ENCODE measurements around the gene FAM53A.

Gene FAM53A

GRCh38 chr4:1629699-1630083, 54.4 kb downstream of the FAM53A start (continued):
- no peak for TF ChIP-seq GLIS2 (tag by site-specific recombination; IDR thresholded peaks at IDR 0.05)
- no peak for TF ChIP-seq ZNF157 (tag by site-specific recombination; IDR thresholded peaks at IDR 0.05)
- TF ChIP-seq CTCF (tag by site-specific recombination; IDR thresholded peaks at IDR 0.05), result no peak
- TF ChIP-seq ZNF112 (tag by site-specific recombination; IDR thresholded peaks at IDR 0.05), result no peak
- TF ChIP-seq ZNF660 (tag by site-specific recombination; IDR thresholded peaks at IDR 0.05), result no peak
- TF ChIP-seq ZNF768 (tag by site-specific recombination; IDR thresholded peaks at IDR 0.05), result no peak
- no peak for TF ChIP-seq SALL2 (tag by site-specific recombination; IDR thresholded peaks at IDR 0.05; ENCODE audit: borderline replicate concordance)
- TF ChIP-seq ZNF302 (tag by site-specific recombination; IDR thresholded peaks at IDR 0.05; ENCODE audit: low read depth), result no peak
- TF ChIP-seq ZNF610 (tag by site-specific recombination; IDR thresholded peaks at IDR 0.05; ENCODE audit: borderline replicate concordance), result no peak
- no peak for TF ChIP-seq SP7 (tag by site-specific recombination; IDR thresholded peaks at IDR 0.05)

GRCh38 chr4:1628892-1629698, 55.0 kb downstream of the FAM53A start:
- POLR2A ChIA-PET, result interaction anchor here (0.6 kb wide), 1 partner anchor 385 kb away, joined by 4 read pairs; no protein-coding TSS in a partner anchor
- CTCF ChIA-PET, result interaction anchor here (0.5 to 1.6 kb wide), 19 partner anchors 9 to 554 kb away, joined by 3 to 5 read pairs (median 3); no protein-coding TSS in a partner anchor
- TF ChIP-seq ZBTB8A (tag by site-specific recombination; IDR thresholded peaks at IDR 0.05) (no peak), ZNF629 (tag by site-specific recombination; IDR thresholded peaks at IDR 0.05) (no peak), ZNF623 (tag by site-specific recombination; IDR thresholded peaks at IDR 0.05) (no peak), ZNF707 (tag by site-specific recombination; IDR thresholded peaks at IDR 0.05) (no peak), ZNF548 (tag by site-specific recombination; IDR thresholded peaks at IDR 0.05) (no peak), ZNF350 (tag by site-specific recombination; IDR thresholded peaks at IDR 0.05) (no peak), ZNF26 (tag by site-specific recombination; IDR thresholded peaks at IDR 0.05) (no peak), HOXC10 (CRISPR knock-in tag; IDR thresholded peaks at IDR 0.05) (no peak), ZNF19 (tag by site-specific recombination; IDR thresholded peaks at IDR 0.05; ENCODE audit: low read depth) (no peak), KLF9 (tag by site-specific recombination; IDR thresholded peaks at IDR 0.05; ENCODE audit: low read depth) (no peak), ZFP3 (tag by site-specific recombination; IDR thresholded peaks at IDR 0.05; ENCODE audit: low read depth) (no peak), ZNF362 (tag by site-specific recombination; IDR thresholded peaks at IDR 0.05) (no peak), HIC1 (tag by site-specific recombination; IDR thresholded peaks at IDR 0.05) (no peak; the same call in 1 of the 2 replicates), ZBTB26 (tag by site-specific recombination; optimal IDR thresholded peaks at IDR 0.05) (no peak), ZBTB49 (tag by site-specific recombination; IDR thresholded peaks at IDR 0.05; ENCODE audit: low read depth) (no peak), ZNF610 (tag by site-specific recombination; IDR thresholded peaks at IDR 0.05; ENCODE audit: borderline replicate concordance) (no peak), ZNF175 (tag by site-specific recombination; IDR thresholded peaks at IDR 0.05) (no peak), ZNF211 (tag by site-specific recombination; IDR thresholded peaks at IDR 0.05; ENCODE audit: low read depth) (no peak)

More at GRCh38 chr4:1628892-1629698, 55.0 kb downstream of the FAM53A start:
- no peak overlapping the region for H3K27ac ChIP-seq (ENCODE audit: extremely low read depth, low read depth, low read length)
- no peak overlapping the region for H3K4me3 ChIP-seq (ENCODE audit: low read depth, low read length)
- no peaks in the 10 kb centered on the region for H3K9me3 ChIP-seq (ENCODE audit: control insufficient read depth, insufficient read depth, low read depth, low read length)
- no peaks in the 10 kb centered on the region for H3K36me3 ChIP-seq (ENCODE audit: control insufficient read depth in 2 of 2, insufficient read depth in 1 of 2, low read length in 2 of 2)
- no peaks in the 10 kb centered on the region for H3K4me1 ChIP-seq (ENCODE audit: control insufficient read depth, insufficient read depth, low read length)

Measured in HEK293 (cell line).